ENCODE measurements around the gene ID4. TPM values are rescaled to one million over a fixed set of nuclear protein-coding genes. Genes with fewer than 3 reads are reported as not detected.

ID4 gene
- total and polyA plus RNA-seq, 2 of the 8 experiments (the other 6 are each of a cell fraction or from before 2014, with no cell fraction given): 2.0 to 8.3 TPM

- H3K79me2 ChIP-seq (ENCODE audit: control insufficient read depth in 1 of 2, insufficient read depth in 2 of 2, low read length in 2 of 2): no peaks in the 10 kb centered on the region
- H3K4me3 ChIP-seq (ENCODE audit: extremely low read depth in 1 of 4, insufficient read depth in 2 of 4, low read depth in 3 of 4, low read length in 4 of 4): no peak overlapping the region
- H2BK120ac ChIP-seq (replicated peaks; ENCODE audit: low read depth, low read length): no peak overlapping the region
- H3K79me1 ChIP-seq (ENCODE audit: low read depth, low read length): no peaks in the 10 kb centered on the region
- no peak overlapping the region for H3K4ac ChIP-seq (replicated peaks; ENCODE audit: insufficient read length, low read depth, low read length)
- H4K5ac ChIP-seq (ENCODE audit: insufficient read length, low read depth, low read length): no peak overlapping the region
- H2BK20ac ChIP-seq (ENCODE audit: low read length): no peak overlapping the region
- CTCF ChIA-PET (ENCODE audit: partially characterized antibody): interaction anchor here (0.6 kb wide), 1 partner anchor 266 kb away, joined by 3 read pairs; no protein-coding TSS in a partner anchor
- TF ChIP-seq SIN3A (conservative IDR thresholded peaks at IDR 0.05 in 1 of 2, IDR thresholded peaks at IDR 0.05 in 1 of 2; ENCODE audit: low read depth in 1 of 2, low read length in 2 of 2) (no peak), KDM4A (IDR thresholded peaks at IDR 0.05; ENCODE audit: low read depth, low read length, severe bottlenecking) (no peak), MAFK (IDR thresholded peaks at IDR 0.05; ENCODE audit: low read depth, low read length) (no peak)
- no peak overlapping the region for H3K4me2 ChIP-seq (ENCODE audit: insufficient read depth in 1 of 2, low read depth in 2 of 2, low read length in 2 of 2)
- DNase-seq (ENCODE audit: low read depth in 1 of 2, low spot score in 2 of 2): no peak
- H3K56ac ChIP-seq (replicated peaks; ENCODE audit: insufficient read length, low read depth, low read length): no peak overlapping the region
- H2AFZ ChIP-seq (ENCODE audit: low read length): no peak overlapping the region
- H3K9me3 ChIP-seq (ENCODE audit: insufficient read depth in 2 of 2, low read depth in 1 of 2, low read length in 1 of 2): no peaks in the 10 kb centered on the region
- no peak overlapping the region for H3K18ac ChIP-seq (ENCODE audit: extremely low read depth, low read length)
- no peaks in the 10 kb centered on the region for H4K20me1 ChIP-seq (replicated peaks in 1 of 2; ENCODE audit: control insufficient read depth in 1 of 2, insufficient read depth in 2 of 2, low read length in 2 of 2)
- no peak overlapping the region for H4K91ac ChIP-seq (replicated peaks; ENCODE audit: insufficient read length, low read length)
- H2BK12ac ChIP-seq (ENCODE audit: low read depth, low read length): no peak overlapping the region
- no peak overlapping the region for H2BK15ac ChIP-seq (ENCODE audit: low read length)
- FAIRE-seq: no peak
- no peak overlapping the region for H2BK5ac ChIP-seq (ENCODE audit: low read depth, low read length)
- POLR2A ChIA-PET (ENCODE audit: partially characterized antibody): no interaction called here
- H3K4me1 ChIP-seq (replicated peaks in 1 of 4; ENCODE audit: control insufficient read depth in 3 of 4, insufficient read depth in 4 of 4, low read length in 3 of 4): no peaks in the 10 kb centered on the region
- 97% methylated on average over 2 of the region's 2 CpGs; no CpG with 5 or more reads in 1 of the 2 experiments for WGBS, 2 experiments (ENCODE audit: extremely low coverage in 1 of 2, insufficient coverage in 1 of 2, insufficient read length in 1 of 2, insufficient replicate concordance in 2 of 2, low coverage in 1 of 2, low lambda C conversion rate in 2 of 2, missing lambda C conversion rate in 1 of 2)
- H2AK5ac ChIP-seq (ENCODE audit: low read depth, low read length): no peak overlapping the region
- no peaks in the 10 kb centered on the region for H3K36me3 ChIP-seq (ENCODE audit: control insufficient read depth in 2 of 4, insufficient read depth in 4 of 4, low read length in 3 of 4)
- no peaks in the 10 kb centered on the region for H3K23me2 ChIP-seq (ENCODE audit: low read depth, low read length)
- no peak overlapping the region for H3K23ac ChIP-seq (ENCODE audit: insufficient read length)
- H3K14ac ChIP-seq (ENCODE audit: insufficient read length): no peak overlapping the region
- no peak overlapping the region for H4K8ac ChIP-seq (ENCODE audit: extremely low read depth, insufficient read depth, low read length)
- H3K27ac ChIP-seq (ENCODE audit: low read depth, low read length): no peak overlapping the region
- H3K27me3 ChIP-seq (replicated peaks in 1 of 4; ENCODE audit: control insufficient read depth in 3 of 4, extremely low read depth in 1 of 4, insufficient read depth in 3 of 4, low read length in 3 of 4): no peaks in the 10 kb centered on the region
- no peak overlapping the region for H3K9ac ChIP-seq (replicated peaks in 1 of 4; ENCODE audit: extremely low read depth in 1 of 4, low read depth in 3 of 4, low read length in 3 of 4)
Measured at GRCh38 chr6:19880066-19880465, 42.9 kb downstream of the ID4 start.

Measured in H1 (cell line).